ENCODE data around the gene TAGLN3.

The TAGLN3 gene

GRCh38 chr3:111998636-111999483 is at the start of gene TAGLN3:
Gene TAGLN3, plus strand, starts transcription at chr3:111998922. Its CDS starts 501 bp downstream, at chr3:111999423.
- no peak for DNase-seq

DNA sequence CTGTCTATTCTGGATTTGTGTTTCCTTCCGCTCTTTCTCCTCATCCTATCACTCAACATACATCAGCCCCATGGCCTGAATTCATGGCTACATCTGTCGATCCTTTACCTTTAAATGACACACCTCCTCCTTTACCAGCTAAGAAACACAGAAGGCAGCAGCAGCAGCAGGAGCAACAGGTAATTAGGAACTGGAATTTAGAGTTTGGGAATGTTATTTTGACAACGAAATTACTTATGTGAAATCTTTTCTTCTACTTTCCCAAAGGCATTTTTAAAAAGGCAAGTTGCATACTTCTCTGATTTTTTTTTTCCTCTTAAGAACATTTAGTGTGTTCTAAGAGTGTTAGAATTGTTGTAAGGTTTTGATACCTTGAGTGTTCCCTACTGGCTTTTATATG is 49.0 kb upstream of the TAGLN3 start:
- DNase-seq, result no peak

DNA sequence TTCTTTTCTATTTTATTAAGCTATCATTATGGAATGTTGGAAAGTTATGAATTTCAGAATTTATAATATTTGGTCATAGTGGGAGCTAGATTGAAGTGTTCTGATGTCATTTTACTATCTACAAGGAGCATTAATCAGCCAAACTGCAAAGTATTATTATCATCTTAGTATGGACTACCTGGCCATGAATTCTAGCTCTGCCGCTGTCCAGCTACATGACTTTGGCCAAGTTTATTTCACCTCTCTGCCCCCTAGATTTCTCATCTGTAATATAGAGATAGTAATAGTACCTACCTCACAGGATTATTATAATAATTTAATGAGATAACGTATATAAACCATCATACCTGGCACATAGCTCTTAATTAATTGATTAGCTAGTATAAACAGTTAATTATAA is 47.7 kb upstream of the TAGLN3 start:
- no peak for DNase-seq

- DNase-seq, result no peak
These were observed 46.6 kb upstream of the TAGLN3 start for GRCh38 chr3:111952086-111952485.

- DNase-seq, result no peak
These were observed 45.8 kb upstream of the TAGLN3 start for GRCh38 chr3:111952866-111953450.

DNA sequence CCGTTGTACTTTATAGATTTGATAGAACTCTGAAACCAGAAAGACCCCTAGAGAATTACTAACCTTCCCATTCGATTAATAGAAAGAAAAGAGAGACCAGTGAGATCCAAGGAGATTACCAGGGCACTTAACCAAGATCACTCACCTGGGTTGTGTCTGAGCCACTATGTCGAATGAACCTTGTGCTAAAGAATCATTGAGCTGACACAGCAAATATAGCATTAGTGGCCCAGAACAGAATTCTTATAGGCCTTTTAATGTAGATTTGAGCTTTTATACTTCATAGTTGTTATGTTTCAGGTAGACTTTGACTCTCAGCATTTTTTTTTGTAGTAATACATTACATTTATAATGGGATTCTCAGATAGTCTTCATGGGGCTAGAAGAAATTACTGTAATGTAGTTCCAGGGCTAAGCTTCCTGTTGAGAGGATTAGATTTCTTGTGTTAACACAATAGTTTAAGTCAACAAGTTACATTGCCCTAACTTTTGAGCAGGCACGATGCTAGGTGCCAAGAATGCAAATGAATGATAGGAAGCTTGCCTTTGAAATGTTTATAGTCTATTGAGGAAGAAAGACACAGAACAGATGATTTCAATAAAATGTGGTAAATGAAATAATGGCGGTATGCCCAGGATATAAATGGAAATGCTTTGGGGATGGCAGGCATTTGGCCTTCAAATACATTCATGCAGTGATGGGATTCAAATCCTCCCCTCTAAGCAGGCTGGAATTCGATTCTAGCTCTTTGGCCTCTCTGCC is 44.3 kb upstream of the TAGLN3 start:
- DNase-seq, result no peak

DNA sequence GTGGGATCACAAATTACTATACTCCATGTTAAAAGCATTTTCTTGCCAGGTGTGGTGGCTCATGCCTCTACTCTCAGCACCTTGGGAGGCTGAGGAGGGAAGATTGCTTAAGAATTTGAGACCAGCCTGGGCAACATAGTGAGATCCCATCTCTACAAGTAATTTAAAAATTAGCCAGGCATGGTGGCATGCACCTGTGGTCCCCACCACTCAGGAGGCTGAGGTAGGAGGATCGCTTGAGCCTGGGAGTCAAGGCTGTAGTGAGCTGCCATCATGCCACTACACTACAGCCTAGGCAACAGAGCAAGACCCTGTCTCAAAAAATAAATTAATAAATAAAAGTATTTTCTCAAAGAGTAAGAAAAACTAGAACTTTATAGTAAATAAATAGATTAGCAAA is 42.8 kb upstream of the TAGLN3 start:
- no peak for DNase-seq

GRCh38 chr3:111956449-111956848 is 42.3 kb upstream of the TAGLN3 start:
- no peak for DNase-seq

DNA sequence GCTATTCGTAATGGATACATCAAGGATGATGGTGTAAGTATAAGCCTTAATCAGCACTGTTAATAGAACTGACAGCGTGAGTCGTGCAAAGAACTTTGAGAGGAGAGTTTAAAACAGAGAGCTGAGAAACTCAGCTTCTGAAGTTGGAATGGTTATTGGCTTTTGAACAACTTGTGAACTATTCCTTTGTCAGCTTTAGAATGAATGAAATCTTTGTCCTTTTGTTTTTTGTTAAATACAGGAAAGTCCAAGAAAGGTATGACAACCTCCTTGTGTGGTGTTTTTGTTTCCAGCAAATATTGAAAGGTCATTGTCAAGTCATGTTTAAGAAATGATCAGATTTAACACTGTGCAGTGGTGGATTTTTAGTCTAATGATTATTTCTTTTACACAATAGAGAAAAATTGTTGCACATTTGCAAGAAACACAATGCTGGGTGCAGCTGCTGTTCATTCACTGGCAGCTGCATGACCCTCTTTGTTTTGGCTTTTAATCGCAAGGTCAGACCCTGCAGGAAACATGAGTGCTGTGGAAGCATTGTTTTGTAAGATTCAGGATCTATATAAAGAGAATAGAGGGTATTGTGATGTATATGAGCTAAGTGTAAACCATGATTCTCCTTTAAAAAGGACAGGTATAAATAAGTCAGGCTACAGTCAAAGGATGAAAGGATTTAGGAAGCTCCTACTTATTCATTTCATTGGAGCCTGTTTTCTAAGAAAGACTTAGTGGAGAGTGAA is 41.6 kb upstream of the TAGLN3 start:
- no peak for DNase-seq

DNA sequence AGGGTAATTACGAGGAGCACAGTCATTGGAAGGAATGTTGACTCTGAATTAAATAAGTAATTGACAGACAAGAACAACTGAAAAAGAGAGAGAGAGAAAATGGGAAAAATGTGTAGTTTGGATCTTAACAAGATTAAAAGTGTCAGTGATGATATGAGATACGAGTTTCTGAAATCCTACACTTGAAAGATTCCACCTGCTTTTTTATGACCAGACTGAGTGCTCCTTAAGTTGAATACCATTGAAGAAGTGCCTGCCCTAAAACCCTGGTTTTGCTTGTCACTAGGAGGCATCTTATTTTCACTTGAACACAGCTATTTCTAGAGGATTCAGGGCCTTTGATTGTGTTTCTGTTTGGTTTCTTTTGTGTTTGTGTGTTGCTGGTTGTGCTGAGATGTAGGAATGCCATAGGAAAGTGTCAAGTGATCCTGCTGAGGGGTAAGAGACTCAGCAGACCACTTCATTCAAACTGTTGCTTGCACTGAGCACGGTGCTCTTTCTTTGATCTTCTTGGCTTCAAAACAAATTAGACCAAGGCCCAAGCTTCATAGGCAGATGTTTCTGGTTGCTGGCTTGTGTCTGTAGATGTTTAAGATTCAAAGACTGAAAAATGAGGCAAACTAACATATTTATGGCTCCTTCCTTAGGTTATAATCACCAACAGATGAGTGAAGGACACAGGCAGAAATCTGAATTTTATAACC is 37.1 kb upstream of the TAGLN3 start:
- DNase-seq, result no peak

DNA sequence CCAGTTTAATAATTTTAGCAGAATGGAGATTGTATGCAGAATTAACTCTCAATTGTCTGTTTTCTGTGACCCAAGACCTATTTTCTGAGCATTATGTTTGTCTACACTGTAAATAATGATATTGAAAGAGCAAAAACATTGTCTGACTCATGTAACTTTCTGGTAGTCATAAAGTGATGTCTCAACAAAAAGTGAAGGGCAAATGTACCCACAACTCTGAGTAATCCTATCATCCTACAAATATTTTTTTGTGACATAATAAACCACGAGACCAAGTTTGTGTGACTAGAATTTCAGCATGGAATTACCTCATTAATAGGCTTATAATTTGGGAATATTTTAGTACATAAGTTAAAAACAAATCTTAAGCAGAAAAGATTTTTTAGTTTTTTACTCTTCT is 35.3 kb upstream of the TAGLN3 start:
- DNase-seq, result no peak

GRCh38 chr3:111965484-111965883 is 33.2 kb upstream of the TAGLN3 start:
- no peak for DNase-seq

DNA sequence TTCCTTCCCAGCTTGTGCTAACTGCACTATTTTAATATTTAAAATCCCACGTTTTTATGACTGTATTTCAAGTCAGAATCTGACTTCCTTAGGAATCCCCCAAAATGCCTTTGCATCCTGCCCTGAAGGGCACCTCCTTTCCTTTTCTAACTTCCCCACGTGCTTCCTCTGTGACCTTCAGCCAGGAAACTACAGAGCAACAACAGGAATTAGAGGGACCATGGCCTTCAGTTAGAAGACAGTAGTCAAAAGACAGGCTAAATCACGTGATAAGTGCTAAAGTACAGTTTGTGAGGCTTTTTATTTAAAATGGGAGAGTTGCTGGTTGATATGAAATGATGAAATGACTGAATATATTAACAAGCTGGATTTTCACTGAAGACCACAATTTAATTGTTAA is 31.7 kb upstream of the TAGLN3 start:
- DNase-seq, result no peak

- DNase-seq, result peak; percentile 61
These were observed 31.0 kb upstream of the TAGLN3 start for GRCh38 chr3:111967651-111968274.

DNA sequence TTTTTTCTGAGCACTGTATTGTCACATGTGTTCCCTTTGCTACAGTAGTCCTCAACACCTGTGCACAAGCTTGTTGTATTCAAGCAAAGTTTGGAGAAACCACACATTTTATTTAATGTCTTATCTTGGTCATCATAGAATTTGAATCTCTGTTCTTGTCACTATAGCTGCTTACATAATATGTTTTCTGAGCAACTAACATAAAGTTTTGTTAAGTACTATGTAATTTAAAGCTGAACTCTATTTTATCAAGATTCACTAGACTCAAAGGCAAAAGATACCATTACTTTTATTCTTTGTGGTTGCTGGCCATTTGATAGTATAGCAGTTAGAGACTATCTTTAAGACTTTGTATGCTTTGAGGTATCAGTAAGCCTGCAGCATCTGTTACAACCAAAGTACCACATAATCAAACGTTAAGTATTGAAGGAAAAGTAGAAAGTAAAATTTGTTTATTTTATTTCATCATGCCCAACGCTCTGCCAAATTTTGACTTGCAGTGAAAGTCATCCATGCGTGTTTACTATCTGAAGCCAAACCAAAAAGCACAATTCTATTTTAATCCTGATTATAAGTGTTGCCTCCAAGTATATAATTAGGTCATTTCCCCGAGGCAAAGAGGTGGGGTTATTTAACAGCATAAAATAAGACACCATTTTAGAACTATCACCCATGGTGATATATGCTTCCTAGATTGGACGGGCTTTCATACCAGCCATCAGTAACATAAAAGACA is 30.2 kb upstream of the TAGLN3 start:
- no peak for DNase-seq

GRCh38 chr3:111970376-111970775 is 28.3 kb upstream of the TAGLN3 start:
- DNase-seq, result no peak

GRCh38 chr3:111971533-111972130 is 27.1 kb upstream of the TAGLN3 start:
- no peak for DNase-seq

DNA sequence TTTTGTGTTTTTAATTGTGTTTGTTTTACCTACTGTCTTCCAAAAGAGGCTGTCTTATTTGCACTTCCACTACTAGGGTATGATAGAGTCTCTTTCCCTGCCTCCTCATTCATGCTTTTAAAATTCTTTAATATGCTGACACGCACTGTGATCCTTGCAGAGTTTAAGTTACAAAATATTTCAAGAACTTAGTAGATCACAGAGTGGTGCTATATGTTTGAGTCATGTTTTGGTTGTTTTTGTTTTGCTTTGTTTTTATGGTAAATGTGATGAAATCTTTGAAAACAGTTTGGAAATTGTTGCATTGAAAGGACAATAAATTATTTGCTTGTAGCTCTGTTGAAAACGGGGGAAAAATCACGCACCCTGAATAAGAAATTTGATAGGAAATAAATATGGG is 25.8 kb upstream of the TAGLN3 start:
- no peak for DNase-seq

DNA sequence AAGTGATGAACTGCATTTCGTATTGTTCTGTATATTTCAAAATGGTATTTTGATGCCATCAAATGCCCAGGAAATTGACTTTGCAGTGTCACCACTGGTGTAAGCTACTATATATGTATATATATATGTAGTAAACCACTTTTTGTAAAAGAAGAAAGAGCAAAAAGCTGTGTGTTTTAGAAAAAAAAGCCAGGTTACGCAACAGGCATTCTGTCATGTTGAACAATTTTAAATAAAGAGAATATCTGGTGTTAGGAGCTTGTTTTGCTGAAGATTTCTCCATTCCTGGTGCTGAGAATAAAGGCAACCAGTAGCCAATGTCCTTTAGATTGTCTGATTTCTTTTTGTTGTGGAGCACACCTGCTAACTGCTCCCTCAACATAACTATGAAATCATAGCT is 23.6 kb upstream of the TAGLN3 start:
- no peak for DNase-seq

DNA sequence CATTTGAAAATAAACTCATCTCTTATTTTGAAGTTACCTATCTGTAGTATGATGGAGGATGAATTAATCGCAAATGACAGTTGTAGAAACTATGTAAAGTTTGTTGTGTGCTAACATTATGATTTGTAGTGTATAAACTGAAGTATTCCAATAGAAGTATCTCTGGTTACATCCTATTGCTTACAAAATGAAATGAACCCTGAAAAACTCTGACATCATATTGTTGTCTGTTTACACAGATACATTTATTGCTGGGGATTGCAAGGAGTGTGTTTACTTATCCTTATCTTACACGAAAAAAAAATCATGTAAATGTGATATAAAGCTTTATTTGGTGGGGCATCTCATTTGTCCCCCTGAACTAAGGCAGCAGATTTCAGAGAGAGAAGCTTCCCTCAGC is 22.5 kb upstream of the TAGLN3 start:
- no peak for DNase-seq

Measured in activated CD4-positive, alpha-beta T cell treated with anti-CD3 and anti-CD28 coated beads for 1 hour (primary cell).